HepG2 (cell line): ENCODE data around the gene PDK1. TPM values are rescaled to one million over a fixed set of nuclear protein-coding genes. Genes with fewer than 3 reads are reported as not detected.

Experiments
- AHR ChIP-seq: IDR thresholded peaks from 2 replicates; pipeline ENCODE4 v1.6.1; 2018; ENCODE audit warnings: missing genetic modification reagents, missing compliant biosample characterization
- CENPT ChIP-seq: sonication (generic); formaldehyde crosslinking; IDR thresholded peaks from 2 replicates; pipeline ENCODE4 v1.8.0; 2022; ENCODE audit warnings: low read depth, mild to moderate bottlenecking, moderate library complexity, missing genetic modification reagents
- GMEB1 ChIP-seq: sonication (generic); formaldehyde crosslinking; IDR thresholded peaks from 2 replicates; pipeline ENCODE4 v1.5.1; 2020; ENCODE audit warnings: missing genetic modification reagents, mild to moderate bottlenecking, borderline replicate concordance
- HIC2 ChIP-seq: sonication (generic); formaldehyde crosslinking; IDR thresholded peaks from 2 replicates; pipeline ENCODE4 v1.9.0; 2022; ENCODE audit warnings: low read depth, missing genetic modification reagents
- MAZ ChIP-seq, 2 experiments: sonication (generic) in 1 of 2; formaldehyde crosslinking in 1 of 2; IDR thresholded peaks; 2 replicates each; pipeline versions ENCODE4 v1.5.0 to v1.6.1; 2012 to 2020; ENCODE audit warnings: low read depth in 2 of 2, mild to moderate bottlenecking in 2 of 2, borderline replicate concordance in 1 of 2, improper control_type of control experiment in 1 of 2, low read length in 1 of 2, missing genetic modification reagents in 1 of 2, moderate library complexity in 1 of 2
- MZF1 ChIP-seq: sonication (generic); formaldehyde crosslinking; IDR thresholded peaks from 2 replicates; pipeline ENCODE4 v1.8.1; 2023; ENCODE audit warnings: mild to moderate bottlenecking, missing genetic modification reagents, borderline replicate concordance
- SP5 ChIP-seq: IDR thresholded peaks from 2 replicates; pipeline ENCODE4 v1.6.1; 2016; ENCODE audit warnings: low read depth, borderline replicate concordance
- ZBTB40 ChIP-seq, 2 experiments: fragments of 450-650 bp in 1 of 2; sonication (generic) in 1 of 2; formaldehyde crosslinking in 1 of 2; IDR thresholded peaks; 2 replicates each; pipeline versions ENCODE4 v1.6.1 to v1.8.0; 2016 to 2022; ENCODE audit warnings: antibody characterized with exemption in 1 of 2, mild to moderate bottlenecking in 1 of 2, missing genetic modification reagents in 1 of 2
- ZBTB7B ChIP-seq: sonication (generic); formaldehyde crosslinking; IDR thresholded peaks from 2 replicates; pipeline ENCODE4 v1.4.0; 2020; ENCODE audit warnings: missing genetic modification reagents
- ZNF121 ChIP-seq: sonication (generic); formaldehyde crosslinking; IDR thresholded peaks from 2 replicates; pipeline ENCODE4 v1.5.0; 2020; ENCODE audit warnings: mild to moderate bottlenecking, missing genetic modification reagents
- ZNF510 ChIP-seq: sonication (generic); formaldehyde crosslinking; IDR thresholded peaks from 2 replicates; pipeline ENCODE4 v1.4.0; 2020; ENCODE audit warnings: low read depth, mild to moderate bottlenecking, missing genetic modification reagents
- ZNF556 ChIP-seq: sonication (generic); formaldehyde crosslinking; IDR thresholded peaks from 2 replicates; pipeline ENCODE4 v1.4.0; 2020; ENCODE audit warnings: mild to moderate bottlenecking, missing genetic modification reagents, borderline replicate concordance
- ZNF737 ChIP-seq: sonication (generic); formaldehyde crosslinking; IDR thresholded peaks from 2 replicates; pipeline ENCODE4 v1.5.0; 2020; ENCODE audit warnings: missing genetic modification reagents, mild to moderate bottlenecking, borderline replicate concordance
- ZNF772 ChIP-seq: sonication (generic); formaldehyde crosslinking; IDR thresholded peaks from 2 replicates; pipeline ENCODE4 v1.5.0; 2020; ENCODE audit warnings: mild to moderate bottlenecking, missing genetic modification reagents
- polyA plus RNA-seq, 8 experiments: library from polyadenylated mRNA; depleted of rRNA in 3 of 8; stranded (reverse) in 7 of 8; unstranded in 1 of 8; fragments of >200 nt; fragmentation: Illumina TruSeq in 4 of 8; extraction: Trizol in 4 of 8; gene quantifications; 2 replicates each; pipeline versions ENCODE4 v1.2.1 to v1.2.3, GENCODE V29; 2011 to 2016; ENCODE audit warnings: low read depth in 4 of 8, missing spikeins in 1 of 8, mixed read lengths in 1 of 8; ENCODE audit not compliant: insufficient read depth in 1 of 8
- total RNA-seq, 5 experiments: library from RNA; depleted of rRNA; stranded (reverse); fragments of >200 nt; fragmentation: Illumina TruSeq; extraction: Trizol; gene quantifications; 2 replicates each; pipeline ENCODE4 v1.2.3, GENCODE V29; 2016; ENCODE audit warnings: low read depth in 1 of 5

PDK1 gene
- total and polyA plus RNA-seq, 2 of the 13 experiments (the other 11 are each of a cell fraction or from before 2014, with no cell fraction given), result 11.9 to 96.9 TPM

GRCh38 chr2:172555522-172556283 is at the start of gene PDK1 (continued):
- TF ChIP-seq ZNF556 (CRISPR knock-in tag) (peak; percentile 86; the same call in 1 of the 2 replicates), ZBTB7B (CRISPR knock-in tag) (peak; percentile 76; the same call in 1 of the 2 replicates), ZNF737 (CRISPR knock-in tag) (peak; percentile 90; the same call in 1 of the 2 replicates), AHR (CRISPR knock-in tag) (peak; percentile 95), ZNF510 (CRISPR knock-in tag) (0 out of 2 replicates have a peak, but pooled peaks have one; percentile 93), HIC2 (CRISPR knock-in tag) (no peak; the same call in 1 of the 2 replicates), SP5 (CRISPR knock-in tag) (peak; percentile 74; the same call in 1 of the 2 replicates), CENPT (no peak; the same call in 1 of the 2 replicates), MAZ (IDR thresholded peaks at IDR 0.05; ENCODE audit: borderline replicate concordance, low read depth, low read length) (peak; percentile 97), MAZ (CRISPR knock-in tag; IDR thresholded peaks at IDR 0.05; ENCODE audit: low read depth) (peak; percentile 92), GMEB1 (CRISPR knock-in tag) (peak; percentile 91), ZBTB40 (IDR thresholded peaks at IDR 0.05) (no peak), ZBTB40 (CRISPR knock-in tag; IDR thresholded peaks at IDR 0.05) (peak; percentile 82), ZNF772 (peak; percentile 97), MZF1 (CRISPR knock-in tag) (no peak; the same call in 1 of the 2 replicates), ZNF121 (CRISPR knock-in tag) (peak; percentile 40; the same call in 1 of the 2 replicates)
